Measurements from ENCODE around the gene ZCCHC18.

The ZCCHC18 gene

DNA sequence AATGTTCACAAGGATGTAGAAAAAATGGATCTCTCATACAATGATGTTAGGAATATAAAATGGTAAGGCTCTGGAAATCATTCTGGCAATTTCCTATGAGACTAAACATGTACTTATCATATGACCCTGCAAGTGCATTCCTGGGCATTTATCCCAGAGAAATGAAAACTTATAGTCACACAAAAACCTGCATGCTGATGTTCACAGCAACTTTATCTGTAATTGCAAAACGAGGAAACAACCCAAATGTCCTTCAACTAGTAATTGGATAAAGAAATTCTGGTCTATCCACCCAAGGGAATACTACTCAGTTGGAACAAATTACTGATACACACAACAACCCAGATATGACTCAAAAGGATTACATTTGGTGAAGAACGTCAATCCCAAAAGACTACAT, 14.5 kb downstream of the ZCCHC18 start:
- no peaks in the 10 kb centered on the region for H3K9me3 ChIP-seq
- no peaks in the 10 kb centered on the region for H3K4me1 ChIP-seq
- TF ChIP-seq CTCF (IDR thresholded peaks at IDR 0.05; ENCODE audit: low read depth, low read length) = no peak
- H3K36me3 ChIP-seq = no peaks in the 10 kb centered on the region
- H3K4me3 ChIP-seq (ENCODE audit: low read depth, low read length) = no peak overlapping the region
- no peak for DNase-seq
- H3K27me3 ChIP-seq = no peaks in the 10 kb centered on the region

GRCh38 chrX:104130808-104131207, 18.5 kb downstream of the ZCCHC18 start:
- Histone ChIP-seq H3K4me3 (ENCODE audit: low read depth, low read length) (no peak overlapping the region), H3K36me3 (no peaks in the 10 kb centered on the region), H3K9me3 (no peaks in the 10 kb centered on the region), H3K4me1 (no peaks in the 10 kb centered on the region), H3K27me3 (no peaks in the 10 kb centered on the region)
- no peak for DNase-seq
- TF ChIP-seq CTCF (IDR thresholded peaks at IDR 0.05; ENCODE audit: low read depth, low read length) = no peak

DNA sequence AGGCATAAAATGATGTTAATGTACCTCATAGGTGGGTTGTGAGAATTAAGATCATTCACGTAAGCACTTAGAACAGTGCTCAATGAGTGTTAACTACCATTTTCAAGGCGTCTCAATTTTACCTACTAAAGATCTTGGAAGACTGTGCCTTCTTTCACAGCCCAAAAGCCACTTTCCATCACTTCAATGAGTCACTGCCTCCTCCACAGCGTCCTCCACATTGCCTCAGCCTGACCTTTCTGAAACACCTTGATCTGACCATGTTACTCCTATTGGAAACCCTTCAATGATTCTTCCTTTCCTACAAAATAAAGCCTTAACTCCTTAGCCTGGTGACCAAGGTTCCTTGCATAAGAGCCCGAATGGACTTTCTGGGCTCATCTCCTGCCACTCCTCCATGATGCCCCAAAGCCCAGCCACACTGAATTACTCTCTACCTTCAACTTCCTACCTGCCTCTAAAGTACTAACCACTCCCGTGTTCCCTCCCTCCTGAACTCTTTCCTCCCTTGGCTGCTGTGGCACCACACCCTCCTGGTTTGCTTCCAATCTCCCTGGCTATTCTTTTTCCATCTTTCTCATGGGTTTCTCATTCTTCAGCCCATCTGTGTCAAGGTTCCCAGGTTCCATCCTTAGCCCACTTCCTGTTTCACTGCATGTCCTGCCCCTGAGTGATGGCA, 22.4 kb downstream of the ZCCHC18 start:
- no peak for TF ChIP-seq CTCF (IDR thresholded peaks at IDR 0.05; ENCODE audit: low read depth, low read length)
- Histone ChIP-seq H3K4me3 (ENCODE audit: low read depth, low read length) (no peak overlapping the region), H3K36me3 (no peaks in the 10 kb centered on the region), H3K4me1 (no peaks in the 10 kb centered on the region), H3K9me3 (no peaks in the 10 kb centered on the region), H3K27me3 (no peaks in the 10 kb centered on the region)
- DNase-seq = no peak

DNA sequence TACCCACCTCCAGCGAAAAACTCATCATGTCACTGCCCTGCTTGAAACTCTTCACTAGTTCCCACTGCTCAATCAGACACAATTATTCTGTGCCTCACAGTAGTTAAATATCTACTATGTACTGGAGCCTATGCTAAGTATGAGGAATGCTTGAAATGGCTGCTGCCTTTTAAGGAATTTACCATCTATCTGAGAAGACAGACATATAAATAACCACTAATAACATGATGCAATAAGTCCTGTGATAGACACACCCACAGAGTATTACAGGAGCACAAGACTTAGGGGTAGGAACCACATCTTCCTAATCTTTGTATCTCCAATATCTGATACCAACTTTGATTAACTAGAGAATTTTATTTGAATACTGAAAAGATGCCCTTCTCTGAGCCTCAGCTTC, 23.4 kb downstream of the ZCCHC18 start:
- no peak for TF ChIP-seq CTCF (IDR thresholded peaks at IDR 0.05; ENCODE audit: low read depth, low read length)
- Histone ChIP-seq H3K27me3 (no peaks in the 10 kb centered on the region), H3K36me3 (no peaks in the 10 kb centered on the region), H3K4me3 (ENCODE audit: low read depth, low read length) (no peak overlapping the region), H3K9me3 (no peaks in the 10 kb centered on the region), H3K4me1 (no peaks in the 10 kb centered on the region)
- DNase-seq = no peak

DNA sequence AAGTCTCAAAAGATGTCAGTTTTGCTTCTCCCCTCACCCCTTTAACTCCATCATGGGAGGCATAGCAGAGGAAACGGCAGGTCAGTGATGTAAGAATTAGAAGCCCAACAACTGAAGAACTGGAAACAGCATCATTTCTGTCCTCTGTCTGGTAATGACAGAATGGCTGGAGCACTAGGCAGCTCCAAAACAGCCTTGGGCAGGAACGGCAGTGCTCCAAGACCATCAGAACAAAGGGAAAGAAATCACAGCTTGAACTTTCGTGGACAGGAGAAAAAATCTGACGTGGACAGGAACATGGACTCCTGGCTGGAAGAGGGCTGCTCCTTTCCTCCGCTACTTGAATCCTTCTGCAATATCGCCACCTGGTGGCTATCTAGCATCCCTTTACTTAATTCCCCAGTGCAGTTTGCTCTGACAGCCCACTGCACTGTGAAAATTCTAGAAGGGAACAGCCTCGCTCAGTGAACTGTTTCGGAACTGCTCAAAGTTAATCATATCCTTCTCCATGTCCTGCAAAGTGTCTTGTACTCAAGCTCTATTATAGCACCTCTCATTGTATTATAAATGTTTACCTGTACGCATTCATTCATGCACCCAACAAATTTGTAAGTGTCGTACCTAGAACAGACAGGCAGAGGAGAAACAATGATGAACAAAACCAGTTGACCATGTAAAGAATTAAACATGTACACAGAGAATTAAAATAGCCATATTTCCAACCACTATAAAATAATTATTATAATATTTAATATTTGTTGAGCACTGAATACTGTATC, 24.1 kb downstream of the ZCCHC18 start:
- H3K4me1 ChIP-seq = no peaks in the 10 kb centered on the region
- H3K9me3 ChIP-seq = no peaks in the 10 kb centered on the region
- peak; percentile 71 for DNase-seq
- TF ChIP-seq CTCF (IDR thresholded peaks at IDR 0.05; ENCODE audit: low read depth, low read length) = peak; percentile 71
- H3K4me3 ChIP-seq (ENCODE audit: low read depth, low read length) = peak overlapping the region; percentile 57
- H3K36me3 ChIP-seq = no peaks in the 10 kb centered on the region
- no peaks in the 10 kb centered on the region for H3K27me3 ChIP-seq

- no peaks in the 10 kb centered on the region for H3K9me3 ChIP-seq
- no peaks in the 10 kb centered on the region for H3K36me3 ChIP-seq
- no peak for TF ChIP-seq CTCF (IDR thresholded peaks at IDR 0.05; ENCODE audit: low read depth, low read length)
- no peak overlapping the region for H3K4me3 ChIP-seq (ENCODE audit: low read depth, low read length)
- no peaks in the 10 kb centered on the region for H3K27me3 ChIP-seq
- H3K4me1 ChIP-seq = no peaks in the 10 kb centered on the region
- peak; percentile 21 for DNase-seq
These were observed 25.2 kb downstream of the ZCCHC18 start for GRCh38 chrX:104137496-104137895.
